NCI-H2107 treated with DMSO at 0.1 percent for 48 hours (cell line): ENCODE data around the gene AFG1L.
"Not testable (repeated sequence)": the region's sequence is repeated elsewhere in the genome, so short reads cannot be mapped to it uniquely, and the experiment has no call there.

ENCODE experiments used
- DNase-seq: peaks from one replicate; lab custom pipeline; 2025; ENCODE audit not compliant: unreplicated experiment; lab: John Stamatoyannopoulos, UW

AFG1L gene

DNA sequence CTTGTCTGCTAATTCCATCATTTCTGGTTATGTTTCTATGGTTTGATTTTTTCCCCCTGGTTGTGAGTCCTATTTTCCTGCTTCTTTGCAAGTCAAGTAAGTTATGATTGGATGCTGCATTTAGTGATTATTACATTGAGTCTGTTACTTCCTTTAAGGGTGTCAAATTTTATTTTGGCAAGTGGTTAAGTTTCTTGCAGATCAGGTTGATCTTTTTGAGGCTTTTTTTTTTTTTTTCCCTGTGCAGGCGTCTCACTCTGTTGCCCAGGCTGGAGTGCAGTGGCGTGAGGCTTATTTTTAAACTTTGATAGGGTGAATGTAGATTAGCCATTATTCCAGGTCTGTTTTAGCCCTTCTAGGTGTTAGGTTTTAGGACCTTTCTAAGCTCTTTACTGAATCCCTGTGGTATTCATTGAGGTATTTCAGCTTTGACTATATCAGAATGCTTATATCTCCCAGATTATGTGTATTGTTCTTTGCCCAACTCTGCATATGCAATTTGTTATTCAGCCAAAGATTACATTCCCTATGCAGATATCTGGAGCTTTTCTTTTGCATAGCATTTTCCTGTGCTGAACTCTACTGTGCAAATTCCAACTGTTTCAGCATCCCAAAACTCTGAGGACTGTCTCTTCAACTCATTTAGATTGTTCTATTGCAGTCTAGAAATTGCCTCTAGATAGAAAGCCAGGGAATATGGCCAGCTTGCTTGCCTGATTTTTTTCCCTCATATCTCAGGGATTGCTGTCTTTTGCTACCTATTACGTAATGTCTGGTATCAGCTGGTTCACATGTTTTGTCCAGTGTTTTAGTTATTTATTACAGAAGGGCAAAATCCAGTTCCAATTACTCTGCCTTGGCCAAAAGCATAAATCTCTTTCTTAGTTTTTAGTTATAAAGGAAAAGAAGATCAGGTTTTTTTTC, 113.3 kb downstream of the AFG1L start:
- DNase-seq = no peak

DNA sequence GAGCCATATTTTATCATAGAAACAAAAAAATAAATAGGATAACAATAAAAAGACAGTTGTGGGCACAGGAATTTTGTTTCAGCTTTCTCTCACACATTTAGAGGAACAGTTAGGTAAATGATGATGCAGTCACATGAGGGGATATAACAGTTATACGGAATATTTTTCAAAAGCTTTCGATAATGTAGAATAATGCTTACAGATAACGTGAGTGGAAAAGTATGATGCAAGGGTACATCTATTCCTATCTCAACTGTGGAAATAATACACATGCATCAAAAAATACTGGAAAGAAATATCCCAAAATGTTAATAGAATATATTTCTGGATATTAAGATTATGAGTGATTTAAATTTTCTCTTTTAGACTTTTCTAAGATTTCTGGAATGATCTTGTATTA, 114.0 kb downstream of the AFG1L start:
- DNase-seq = no peak

DNA sequence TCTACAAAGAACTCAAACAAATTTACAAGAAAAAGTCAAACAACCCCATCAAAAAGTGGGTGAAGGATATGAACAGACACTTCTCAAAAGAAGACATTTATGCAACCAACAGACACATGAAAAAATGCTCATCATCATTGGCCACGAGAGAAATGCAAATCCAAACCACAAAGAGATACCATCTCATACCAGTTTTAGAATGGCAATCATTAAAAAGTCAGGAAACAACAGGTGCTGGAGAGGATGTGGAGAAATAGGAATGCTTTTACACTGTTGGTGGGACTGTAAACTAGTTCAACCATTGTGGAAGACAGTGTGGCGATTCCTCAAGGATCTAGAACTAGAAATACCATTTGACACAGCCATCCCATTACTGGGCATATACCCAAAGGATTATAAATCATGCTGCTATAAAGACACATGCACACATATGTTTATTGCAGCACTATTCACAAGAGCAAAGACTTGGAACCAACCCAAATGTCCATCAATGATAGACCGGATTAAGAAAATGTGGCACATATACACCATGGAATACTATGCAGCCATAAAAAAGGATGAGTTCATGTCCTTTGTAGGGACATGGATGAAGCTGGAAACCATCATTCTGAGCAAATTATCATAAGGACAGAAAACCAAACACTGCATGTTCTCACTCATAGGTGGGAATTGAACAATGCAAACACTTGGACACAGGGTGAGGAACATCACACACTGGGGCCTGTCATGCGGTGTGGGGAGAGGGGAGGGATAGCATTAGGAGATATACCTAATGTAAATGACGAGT, 121.4 kb downstream of the AFG1L start:
- not testable (repeated sequence) for DNase-seq

DNA sequence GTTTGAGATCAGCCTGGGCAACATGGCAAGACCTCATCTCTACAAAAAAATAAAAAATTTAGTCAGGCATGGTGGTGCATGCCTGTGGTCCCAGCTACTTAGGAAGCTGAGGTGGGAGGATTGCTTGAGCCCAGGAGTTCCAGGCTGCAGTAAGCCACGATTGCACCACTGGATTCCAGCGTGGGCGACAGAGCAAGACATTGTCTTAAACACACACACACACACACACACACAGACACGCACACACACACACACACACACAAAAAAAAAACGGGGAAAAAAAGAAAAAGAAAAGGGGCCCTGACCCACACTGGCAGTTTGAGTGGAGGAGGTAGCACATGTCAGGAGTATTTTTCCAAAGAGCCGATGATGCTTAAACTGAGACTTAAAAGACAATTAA, 122.2 kb downstream of the AFG1L start:
- no peak for DNase-seq

DNA sequence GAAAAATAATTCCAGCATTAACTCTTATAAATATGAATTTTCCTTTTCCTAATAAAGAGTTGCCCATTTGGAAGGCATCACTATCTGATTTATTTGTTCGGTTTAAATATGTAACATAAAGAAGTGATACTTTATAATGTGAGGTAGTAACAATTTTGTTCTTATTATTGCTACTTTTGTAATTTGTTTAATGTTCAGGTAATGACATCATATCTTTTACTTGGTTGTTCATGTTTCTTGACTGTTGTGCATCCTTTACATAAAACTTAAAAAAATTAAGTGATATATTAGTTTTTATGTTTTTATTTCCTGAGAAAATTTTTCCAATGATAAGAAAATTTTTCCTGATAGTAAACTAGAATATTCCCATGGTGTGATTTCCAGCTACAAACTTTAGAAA, 124.6 kb downstream of the AFG1L start:
- no peak for DNase-seq

DNA sequence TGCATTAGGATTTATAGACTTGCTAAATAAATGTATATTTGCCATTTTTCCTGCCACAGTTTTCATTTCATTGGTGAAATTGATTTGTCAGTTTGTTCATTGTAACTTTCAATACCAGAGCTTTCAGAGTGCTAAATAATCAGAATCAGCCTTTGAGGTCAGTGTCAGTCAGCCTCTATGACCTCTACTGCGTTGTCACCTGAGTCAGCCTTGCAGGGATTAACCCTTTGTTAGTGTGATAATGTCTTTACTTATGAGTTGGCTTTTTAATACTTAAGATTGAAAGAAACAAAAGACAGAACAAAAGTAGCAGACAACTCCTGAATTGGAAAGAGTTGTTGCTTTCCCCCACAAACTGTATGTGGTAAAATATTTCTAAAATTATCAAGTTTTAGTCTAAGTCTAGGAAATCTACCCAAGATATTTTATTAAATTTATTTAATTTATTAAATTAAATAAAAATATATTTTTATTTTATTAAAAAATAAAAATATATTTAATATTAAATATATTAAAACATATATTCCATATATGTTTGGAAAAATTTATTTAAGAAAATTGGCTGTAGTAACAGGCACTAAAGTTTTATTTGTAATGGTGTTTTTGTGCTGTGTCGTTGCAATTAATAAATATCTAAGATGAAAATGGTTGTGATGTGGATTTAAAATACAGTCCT, 125.2 kb downstream of the AFG1L start:
- DNase-seq = no peak

DNA sequence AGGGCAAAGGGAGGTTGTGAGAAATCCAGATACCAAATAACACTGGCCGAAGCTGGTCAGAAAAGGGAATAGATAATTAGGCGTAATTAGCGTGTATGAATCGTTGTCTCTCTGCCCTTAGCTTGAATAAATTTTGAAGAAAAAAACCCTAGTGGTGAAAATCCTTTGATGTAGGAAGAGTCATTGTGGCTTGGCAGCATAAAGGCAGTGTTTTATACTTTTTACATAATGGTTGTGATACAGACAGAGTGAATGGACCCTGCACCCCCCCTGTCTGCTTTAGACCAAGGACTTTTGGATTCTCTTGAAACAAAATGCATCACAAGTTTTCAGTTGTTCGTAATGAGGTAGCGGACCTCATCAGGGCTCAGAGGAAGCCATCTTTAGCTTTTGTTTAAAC, 126.5 kb downstream of the AFG1L start:
- DNase-seq = no peak

DNA sequence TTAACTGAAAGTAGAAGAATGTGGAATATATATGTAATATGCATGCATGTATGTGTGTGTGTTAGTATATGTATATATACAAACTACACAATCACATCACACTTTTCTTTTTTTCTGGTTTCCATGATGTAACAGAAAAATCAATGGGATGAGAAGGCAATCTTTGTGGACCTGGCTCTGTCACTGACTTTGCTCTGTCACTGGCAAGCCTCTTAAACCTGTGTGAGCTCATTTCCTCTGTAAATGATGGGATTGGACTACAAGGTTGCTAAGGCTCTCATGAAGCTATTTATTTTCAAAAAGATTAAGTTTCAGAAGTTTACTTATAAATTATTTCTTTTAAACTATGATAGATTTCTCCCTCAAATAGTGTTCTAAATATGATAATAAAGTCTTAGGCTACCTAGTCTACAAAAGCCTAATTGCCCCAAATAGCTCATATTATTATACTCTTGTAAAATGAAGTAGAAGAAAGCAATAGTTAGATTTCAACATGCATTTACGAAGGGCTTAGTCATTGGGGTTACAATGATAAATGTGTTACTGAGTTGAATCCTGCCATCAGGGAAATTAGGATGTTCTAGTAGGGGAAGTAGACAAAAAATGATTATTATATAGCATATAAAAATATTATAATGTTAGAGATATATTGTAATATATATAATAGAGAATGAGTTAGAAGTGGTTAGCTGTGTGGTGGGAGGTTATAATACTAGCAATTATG, 129.3 kb downstream of the AFG1L start:
- DNase-seq = no peak

DNA sequence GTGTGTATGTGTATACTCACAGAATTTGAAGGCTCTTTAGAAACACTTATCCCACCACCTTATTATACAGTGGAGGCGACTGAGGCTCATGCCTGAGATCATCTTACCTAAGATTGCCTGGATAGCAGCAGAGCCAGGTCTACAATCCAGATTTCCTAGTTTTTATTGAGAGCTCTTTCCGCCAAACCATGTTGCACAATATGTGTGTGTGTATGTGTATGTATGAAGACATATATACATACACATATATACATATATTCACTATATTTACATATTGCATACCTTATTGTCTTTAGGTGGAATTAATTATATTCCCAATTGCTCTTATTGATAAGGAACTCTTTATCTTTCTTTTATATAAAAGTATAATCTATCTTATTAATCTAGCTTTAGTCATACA, 130.6 kb downstream of the AFG1L start:
- no peak for DNase-seq

DNA sequence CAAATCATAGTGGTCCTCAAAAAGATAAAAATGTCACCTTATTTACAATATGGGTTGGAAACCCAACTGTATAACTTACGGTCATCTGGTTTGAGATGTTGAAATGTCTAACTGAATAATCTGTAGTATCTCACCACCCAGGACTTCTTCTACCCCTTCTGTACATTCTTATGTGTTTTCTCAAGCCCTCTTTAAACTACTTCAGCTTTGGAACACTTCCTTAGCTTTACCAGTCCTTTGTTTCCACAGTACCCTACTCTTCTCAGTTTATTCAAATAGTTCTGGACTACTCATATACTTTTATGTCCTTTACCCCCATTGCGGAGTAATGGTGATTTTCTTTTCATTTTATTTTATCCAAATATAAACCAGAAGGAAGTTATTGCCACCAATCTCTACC, 137.3 kb downstream of the AFG1L start:
- DNase-seq = no peak

DNA sequence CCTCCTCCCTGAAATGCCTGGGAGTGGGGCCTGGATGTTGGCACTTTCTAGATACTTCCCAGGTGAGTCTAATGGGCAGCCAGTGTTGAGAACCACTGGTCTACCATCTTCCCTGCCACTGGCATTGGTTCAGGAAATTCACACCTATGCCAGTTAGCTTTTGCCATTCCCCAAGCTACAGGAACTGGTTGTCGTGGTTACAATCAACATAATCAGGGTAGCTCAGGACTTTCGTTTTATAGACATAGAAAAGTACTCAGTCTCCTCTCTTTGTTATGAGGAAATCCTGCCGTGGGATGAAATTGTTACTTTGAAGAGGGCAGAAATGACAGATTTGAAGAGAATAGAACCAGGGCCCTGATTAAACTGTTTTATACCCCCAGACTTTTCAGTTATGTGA, 137.9 kb downstream of the AFG1L start:
- no peak for DNase-seq

DNA sequence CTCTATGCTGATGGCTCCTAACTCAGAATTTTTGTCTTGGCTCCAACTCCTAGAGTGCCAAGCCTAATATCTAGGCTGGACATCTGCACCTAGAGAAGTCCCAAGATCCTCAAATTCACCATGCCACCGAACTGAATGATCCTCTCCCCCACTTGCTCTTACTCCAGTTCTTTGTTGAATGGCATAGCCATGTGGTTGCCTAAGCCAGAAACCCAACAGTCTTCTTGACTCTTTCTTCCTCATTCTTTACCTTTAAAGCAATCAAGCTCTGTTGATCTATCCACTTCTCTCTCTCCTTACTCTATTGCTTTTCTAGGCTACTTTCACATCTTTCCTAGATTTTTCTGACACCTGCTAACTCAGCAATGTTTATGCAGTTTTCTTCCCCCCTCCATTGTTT, 139.4 kb downstream of the AFG1L start:
- DNase-seq = no peak

DNA sequence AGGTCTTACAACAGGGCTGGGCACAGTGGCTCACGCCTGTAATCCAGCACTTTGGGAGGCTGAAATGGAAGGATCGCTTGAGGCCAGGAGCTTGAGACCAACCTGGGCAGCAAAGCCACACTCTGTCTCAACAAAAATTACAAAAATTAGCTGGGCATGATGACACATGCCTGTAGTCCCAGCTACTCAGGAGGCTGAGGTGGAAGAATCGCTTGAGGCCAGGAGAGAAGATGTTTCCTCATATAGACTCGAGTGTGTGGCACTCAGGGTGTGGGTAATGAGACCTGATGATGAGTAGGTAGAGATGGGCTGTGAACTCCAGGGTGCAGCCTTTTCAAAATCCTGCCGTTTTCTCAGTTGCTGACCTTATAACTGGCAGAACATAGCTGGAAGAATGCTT, 140.5 kb downstream of the AFG1L start:
- DNase-seq = no peak

DNA sequence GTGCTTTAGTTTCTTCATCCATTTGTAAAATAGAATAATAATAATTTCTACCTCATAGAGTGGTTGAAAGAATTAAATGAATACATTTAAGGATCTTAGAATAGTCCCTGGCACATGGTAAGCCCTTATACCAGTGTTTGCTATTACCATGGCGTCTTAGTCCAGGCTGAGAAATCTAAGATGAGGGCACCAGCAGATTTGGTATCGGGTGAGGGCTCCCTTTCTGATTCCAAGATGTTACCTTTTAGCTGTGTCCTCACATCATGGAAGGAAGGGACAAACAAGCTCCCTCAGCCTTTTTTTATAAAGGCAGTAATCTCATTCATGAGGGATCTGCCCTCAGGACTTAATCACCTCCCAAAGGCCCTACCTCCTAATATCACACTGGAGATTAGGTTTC, 141.9 kb downstream of the AFG1L start:
- no peak for DNase-seq

DNA sequence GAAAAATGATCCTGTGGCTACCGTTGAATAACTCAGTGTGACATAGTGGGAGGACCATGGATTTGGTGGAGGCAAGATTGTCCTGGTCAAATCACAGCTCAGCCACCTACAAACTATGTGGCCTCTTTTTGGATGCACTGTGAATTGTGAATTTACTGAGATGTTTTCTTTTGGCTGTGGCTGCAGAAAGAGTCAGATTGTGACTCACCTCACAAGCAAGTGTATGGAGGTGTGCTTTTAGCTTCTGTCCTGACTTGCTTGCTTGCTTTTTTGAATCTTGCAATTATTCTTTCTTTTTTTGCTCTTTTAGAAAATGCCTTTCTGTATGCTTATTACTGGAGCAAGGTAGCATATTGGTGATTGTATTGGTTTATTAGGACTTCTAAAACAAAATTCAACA, 143.0 kb downstream of the AFG1L start:
- no peak for DNase-seq

DNA sequence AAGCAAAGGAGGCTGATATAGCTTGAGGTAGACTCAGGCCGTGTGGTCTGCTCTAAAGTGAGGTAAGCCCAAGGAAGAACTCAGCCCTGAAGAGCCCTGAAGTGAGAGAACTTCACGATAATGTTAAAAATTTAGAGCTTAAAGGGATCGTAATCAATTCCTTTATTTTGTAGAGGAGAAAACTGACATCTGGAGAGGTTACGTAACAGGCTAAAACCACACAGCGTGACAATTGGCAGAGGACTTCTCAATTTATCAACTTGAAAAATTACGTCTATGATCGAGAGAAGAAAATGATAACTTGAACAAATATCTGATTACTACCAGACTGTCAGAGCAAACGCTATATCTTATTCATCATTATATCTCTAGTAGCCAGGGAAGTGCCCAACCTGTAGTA, 144.1 kb downstream of the AFG1L start:
- DNase-seq = no peak

DNA sequence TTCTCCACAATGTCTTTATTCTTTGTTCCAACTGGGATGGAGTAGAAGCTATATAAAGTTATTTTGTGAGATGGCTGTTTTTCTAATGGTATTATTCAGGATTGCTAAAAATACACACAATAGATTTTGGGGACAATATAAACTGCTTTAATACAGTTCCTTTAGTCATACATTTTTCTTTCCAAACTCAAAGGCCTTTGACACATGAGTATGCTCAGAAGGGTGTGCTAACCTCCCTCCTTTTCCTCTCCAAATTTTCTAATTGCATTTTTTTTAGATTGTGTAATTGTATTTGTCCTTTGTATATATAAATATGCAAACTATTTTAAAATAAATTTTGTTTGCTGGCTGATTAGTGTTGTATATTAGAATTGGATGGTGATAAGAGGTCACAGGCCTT, 146.3 kb downstream of the AFG1L start:
- DNase-seq = no peak

DNA sequence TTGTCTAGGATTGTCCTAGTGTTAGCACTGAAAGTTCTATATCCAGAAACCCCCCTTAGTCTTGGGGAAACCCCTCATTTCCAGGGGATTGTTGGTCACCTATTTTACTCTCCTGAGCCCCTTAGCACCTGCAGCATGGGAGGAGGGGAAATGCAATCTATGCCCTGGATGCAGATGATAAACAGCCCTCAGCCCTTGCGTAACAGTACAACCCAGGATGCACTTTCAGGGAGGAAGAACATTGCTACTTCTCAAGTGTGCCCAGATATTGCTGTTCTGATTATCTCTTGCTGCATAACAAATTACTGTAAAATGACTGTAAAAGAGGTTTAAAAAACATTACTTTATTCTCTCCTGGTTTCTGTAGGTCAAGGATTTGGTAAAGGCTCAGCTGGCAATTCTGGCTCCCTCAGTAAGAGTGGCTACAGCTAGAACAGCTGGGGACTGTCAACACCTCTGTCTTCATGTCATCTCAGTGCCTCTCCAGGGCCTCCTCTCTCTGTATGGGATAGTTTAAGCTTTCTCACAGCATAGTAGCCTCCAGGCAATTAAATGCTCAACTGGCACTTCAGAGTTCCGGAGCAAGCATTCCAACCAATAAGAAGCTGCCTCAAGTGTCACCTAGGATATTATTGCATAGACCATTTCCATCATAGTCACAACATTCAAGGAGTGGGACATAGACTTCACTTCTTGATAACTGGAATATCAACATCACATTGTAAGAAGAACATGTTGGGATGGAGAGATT, 148.1 kb downstream of the AFG1L start:
- DNase-seq = no peak

DNA sequence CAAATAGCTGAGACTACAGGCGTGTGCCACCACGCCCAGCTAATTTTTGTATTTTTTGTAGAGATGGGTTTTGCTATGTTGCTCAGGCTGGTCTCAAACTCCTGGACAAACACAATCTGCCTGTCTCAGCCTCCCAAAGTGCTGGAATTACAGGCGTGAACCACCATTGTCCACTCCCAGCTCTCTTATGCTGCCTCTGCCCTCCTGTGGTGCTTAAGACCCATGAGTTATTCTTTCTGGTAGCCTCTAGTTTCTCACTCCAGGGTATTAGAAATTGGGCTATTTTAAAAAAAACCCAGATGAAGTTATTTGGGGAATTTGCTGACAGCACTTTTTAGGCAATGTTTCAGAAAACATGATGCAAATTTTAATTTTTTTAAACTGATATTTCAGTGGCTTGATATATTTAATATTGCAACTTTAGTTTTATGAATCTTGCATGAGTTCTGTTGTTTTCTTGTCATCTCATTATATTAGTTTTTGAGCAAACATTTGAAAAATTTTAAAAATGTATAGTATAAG, 151.8 kb downstream of the AFG1L start:
- no peak for DNase-seq

DNA sequence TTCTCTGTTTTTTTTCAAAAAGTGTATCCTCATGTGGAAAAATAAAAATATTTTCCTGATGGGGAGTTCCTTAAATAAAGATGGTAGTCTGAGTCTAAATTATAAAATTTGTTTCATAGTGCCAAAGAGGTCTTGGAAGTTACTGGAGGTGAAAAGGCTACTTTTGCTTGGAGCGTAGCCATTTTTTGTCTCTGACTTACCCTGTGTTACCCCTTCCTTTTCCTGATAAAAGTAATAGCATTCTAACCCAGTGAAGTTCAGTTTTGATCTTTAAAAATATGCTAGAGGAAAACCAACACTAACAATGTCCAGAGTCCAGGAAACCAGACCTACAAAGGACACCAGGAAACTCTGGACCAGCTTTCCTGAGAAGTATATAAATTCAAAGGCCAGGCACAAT, 153.6 kb downstream of the AFG1L start:
- no peak for DNase-seq
